ENCODE measurements around the gene COPA. TPM values are rescaled to one million over a fixed set of nuclear protein-coding genes. Genes with fewer than 3 reads are reported as not detected.
"Not testable (repeated sequence)": the region's sequence is repeated elsewhere in the genome, so short reads cannot be mapped to it uniquely, and the experiment has no call there.

The COPA gene
- total RNA-seq = 214 and 248 TPM in 2 replicates

DNA sequence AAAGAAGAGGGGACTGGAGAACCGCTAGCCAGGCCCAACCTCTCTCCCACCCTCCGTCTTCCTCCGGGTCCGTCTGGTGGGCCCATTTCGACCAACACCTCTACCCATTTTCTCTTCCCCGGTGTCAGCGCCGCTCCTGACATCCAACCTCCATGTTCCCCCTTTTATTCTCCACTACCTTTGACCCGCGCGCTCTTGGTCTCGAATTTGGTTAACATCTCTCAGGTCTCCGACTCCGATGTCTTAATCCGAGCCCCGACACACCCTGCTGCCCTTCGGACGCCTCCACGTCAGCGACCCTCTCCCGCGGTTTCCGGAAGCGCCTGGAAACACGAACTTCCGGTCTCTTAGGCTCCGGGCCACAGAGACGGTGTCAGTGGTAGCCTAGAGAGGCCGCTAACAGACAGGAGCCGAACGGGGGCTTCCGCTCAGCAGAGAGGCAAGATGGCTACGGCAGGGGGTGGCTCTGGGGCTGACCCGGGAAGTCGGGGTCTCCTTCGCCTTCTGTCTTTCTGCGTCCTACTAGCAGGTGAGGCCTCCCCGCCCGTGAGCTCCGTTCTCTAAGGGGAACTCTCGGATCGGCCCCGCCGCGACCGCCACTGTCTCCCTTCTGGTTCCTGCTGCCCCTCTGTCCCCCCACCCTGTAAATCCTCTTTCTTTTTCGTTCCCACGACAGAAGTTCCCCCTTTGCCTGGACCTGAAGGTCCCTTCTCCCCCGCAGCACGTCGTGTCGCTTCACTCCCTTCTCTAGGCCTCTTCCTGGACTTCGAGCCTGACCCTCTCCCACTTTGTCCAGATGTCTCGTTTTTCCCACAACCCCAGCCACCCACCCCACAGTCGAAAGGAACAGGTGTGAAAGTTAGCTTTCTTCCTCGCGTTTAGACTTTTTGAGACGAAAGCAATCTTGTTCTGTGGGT is at the start of gene COPA, which contains the start of gene NCSTN:
Gene COPA (minus strand): TSS at position 298 of the 917 bp plus-strand sequence. CDS start 80 bp downstream, at position 218.
Gene NCSTN (plus strand): TSS at position 431 of the 917 bp plus-strand sequence. CDS start 14 bp downstream, at position 445.
- peak; percentile 90 to 97 for DNase-seq (ENCODE audit: low read depth in 2 of 2)

GRCh38 chr1:160388406-160388805 is 45.4 kb upstream of the COPA start:
- not testable (repeated sequence) for DNase-seq (ENCODE audit: low read depth in 2 of 2)

DNA sequence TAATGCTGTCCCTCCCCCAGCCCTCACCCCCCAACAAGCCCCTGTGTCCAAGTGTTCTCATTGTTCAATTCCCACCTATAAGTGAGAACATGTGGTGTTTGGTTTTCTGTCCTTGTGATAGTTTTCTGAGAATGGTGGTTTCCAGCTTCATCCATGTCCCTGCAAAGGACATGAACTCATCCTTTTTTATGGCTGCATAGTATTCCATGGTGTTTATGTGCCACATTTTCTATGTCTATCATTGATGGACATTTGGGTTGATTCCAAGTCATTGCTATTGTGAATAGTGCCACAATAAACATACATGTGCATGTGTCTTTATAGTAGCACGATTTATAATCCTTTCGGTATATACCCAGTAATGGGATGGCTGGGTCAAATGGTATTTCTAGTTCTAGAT is 41.8 kb upstream of the COPA start:
- not testable (repeated sequence) for DNase-seq (ENCODE audit: low read depth in 2 of 2)

DNA sequence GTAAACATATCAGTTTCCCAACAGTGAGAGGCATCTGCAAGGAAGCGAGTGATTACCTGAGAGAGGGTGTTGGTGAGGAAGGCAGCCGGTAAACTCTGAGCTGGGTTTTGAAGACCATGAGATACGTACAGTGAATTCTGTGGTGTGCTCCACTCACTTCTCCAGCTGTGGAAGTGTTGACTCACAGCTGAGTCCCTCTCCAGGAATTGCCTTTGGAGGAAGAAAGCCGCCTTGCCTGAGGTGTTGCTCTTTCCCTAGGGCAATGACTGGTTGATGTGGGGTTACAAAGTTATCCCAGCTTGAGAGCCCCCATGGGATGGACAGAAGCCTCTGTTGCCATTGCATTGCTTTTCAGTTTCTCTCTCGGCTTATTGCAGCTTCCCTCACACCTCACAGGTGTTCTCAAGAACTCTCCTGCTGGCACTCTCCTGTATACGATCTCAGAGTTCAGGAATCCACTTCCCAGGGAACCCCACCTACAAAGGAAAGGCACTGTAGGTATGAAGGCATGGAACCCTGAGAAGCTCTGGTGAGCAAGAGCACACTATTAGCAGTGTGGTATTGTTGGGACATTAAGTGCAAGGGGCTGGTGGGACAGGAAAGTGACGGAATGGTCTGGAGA is 34.6 kb upstream of the COPA start:
- no peak for DNase-seq (ENCODE audit: low read depth in 2 of 2)

DNA sequence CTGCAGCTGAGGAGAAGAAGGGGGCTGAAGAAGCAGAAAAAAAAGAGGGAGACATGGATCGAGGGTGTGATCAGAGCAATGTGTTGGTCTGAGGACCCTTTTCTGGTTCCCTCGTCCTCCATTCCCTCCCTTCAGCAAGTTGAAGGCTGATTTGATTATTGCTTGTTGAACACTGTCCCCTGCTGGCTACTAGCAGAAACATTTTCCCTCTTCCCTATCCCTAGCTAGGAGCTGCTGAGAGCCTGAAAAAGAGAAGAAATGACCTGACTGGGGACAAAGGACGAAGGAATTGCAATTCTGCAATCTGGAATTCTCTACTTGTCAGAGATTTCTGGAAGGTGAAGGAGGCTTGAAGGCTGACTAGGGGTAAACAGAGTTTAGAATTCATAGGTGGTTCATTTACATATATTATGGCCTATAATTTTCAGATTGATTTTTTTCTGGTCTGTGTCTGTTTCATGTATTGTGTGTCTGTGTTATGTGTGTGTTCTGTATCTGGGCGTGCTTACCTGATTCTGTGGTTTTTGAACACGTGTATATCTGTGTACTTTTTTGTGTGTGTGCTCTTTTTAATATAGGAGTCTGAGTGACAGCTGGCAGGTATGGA is 33.6 kb upstream of the COPA start:
- DNase-seq (ENCODE audit: low read depth in 2 of 2) = peak; percentile 65 to 77

DNA sequence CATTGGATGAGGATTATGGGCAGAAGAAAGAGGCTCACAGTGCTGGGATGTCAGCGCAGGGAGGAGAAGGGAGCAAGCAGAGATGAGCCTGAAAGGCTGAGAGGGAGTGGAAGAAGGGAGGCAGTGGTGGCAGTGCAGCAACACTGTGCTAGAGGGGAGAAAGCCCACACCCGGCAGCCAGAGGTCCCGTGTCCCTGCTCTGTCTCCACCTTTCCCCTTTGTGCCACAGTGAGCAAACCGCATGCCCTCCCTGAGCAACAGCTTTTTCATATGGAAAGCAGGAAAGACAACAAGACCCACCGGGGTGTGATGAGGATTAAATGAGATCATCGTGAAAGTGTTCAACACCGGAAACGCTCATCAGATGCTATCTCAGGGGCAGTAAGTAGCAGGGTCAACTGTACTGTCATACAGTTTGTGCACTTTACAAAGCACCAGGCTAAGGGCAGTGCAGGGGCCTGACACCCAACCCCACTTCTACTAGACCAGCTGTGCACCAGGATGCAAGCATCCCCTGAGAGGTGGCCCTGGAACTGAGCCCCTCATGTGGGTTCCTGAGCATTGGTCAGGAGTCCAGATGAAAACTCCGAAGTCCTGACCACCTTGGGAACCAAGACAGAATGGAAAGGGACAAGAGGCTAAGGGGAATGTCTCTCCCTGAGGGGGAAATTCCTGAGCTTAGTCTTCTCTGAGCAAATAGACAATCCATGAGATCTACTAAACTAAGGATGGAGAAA is 32.9 kb upstream of the COPA start:
- DNase-seq (ENCODE audit: low read depth in 2 of 2) = peak in 1 of 2 donors; percentile 31

DNA sequence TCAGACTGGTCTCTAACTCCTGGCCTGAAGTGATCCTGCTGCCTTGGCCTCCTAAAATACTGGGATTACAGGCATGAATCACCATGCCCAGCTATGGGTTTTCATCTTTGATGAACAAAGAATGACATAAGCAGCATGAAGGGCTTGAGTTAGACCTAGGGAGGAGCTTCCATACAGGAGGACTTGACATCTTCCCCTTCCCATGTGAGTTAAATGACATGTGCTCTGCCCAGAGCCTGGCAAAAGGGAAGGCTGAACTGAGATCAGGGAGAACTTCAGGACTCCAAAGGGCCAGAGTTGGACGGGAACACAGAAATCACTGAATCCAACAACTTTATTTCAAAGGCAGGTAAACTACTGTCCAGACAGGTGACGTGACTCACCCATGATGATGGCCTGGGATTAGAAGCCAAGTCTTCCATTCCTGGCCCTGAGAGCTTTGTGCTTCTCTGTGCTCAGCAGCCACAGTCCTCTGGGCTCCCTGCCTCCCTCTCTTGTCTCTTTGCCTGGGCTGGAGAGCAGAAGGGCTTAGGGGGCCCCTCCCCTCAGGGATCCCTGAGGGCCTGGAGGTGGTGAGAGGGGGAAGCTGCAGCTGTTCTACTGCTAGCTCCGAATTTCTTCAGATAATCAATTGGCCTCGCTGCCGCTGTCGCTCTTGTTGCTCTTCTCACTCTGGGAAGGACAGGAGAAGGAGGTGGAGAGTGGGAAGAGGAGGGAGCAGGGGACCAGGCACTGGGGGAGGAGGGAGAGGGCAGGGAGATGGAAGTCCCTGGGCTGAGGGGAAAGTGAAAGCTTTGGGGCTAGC is 31.5 kb upstream of the COPA start:
- no peak for DNase-seq (ENCODE audit: low read depth in 2 of 2)

DNA sequence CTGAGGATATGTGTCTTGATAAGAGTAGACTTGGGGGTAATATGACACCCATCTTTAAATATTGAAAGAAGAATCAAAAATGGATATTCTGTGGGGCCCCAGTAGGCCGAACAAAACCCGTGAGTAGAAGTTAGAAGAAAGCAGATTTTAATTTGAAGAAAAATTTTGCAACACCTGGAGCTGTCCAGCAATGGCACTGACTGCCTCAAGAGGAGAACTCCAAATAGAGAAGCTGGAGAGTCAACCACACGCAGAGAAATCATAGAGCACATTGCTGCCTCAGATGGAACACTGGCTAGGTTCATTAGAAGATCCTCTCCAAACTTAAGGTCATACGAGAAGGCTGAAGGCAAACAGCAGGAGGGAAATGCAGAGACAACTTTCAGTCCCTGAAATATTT is 30.6 kb upstream of the COPA start:
- no peak for DNase-seq (ENCODE audit: low read depth in 2 of 2)

GRCh38 chr1:160371756-160372155 is 28.7 kb upstream of the COPA start:
- no peak for DNase-seq (ENCODE audit: low read depth in 2 of 2)

DNA sequence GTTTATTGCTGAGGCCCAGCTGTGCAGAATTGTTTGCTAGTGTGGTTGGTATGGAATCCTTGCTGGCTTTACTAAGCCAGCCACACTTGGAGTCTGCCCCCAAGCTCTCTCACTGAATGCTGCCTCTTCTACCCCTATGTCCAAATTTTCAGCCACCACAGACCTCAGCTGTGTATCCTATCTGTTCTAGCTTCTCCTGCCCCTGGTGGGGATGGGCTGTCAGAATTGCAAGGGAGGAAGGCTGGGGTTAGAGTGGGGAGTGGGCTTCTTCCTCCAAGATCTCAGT is 28.2 kb upstream of the COPA start:
- no peak for DNase-seq (ENCODE audit: low read depth in 2 of 2)

- DNase-seq (ENCODE audit: low read depth in 2 of 2) = no peak
Observed at GRCh38 chr1:160370561-160371345, 27.7 kb upstream of the COPA start.

DNA sequence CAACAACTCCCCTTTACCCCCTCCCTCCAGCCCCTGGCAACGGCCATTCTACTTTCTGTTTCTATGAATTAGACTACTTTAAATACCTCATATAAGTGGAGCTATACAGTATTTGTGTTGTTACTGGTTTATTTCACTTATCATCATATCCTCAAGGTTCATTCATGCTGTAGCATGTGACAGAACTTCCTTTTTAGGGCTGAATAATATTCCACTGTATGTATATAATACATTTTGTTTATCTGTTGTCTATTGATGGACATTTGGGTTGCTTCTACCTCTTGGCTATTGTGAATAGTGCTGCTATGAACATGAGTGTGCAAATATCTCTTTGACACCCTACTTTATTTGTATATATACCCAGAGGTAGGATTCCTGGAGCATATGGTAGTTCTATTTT is 26.0 kb upstream of the COPA start:
- no peak for DNase-seq (ENCODE audit: low read depth in 2 of 2)

DNA sequence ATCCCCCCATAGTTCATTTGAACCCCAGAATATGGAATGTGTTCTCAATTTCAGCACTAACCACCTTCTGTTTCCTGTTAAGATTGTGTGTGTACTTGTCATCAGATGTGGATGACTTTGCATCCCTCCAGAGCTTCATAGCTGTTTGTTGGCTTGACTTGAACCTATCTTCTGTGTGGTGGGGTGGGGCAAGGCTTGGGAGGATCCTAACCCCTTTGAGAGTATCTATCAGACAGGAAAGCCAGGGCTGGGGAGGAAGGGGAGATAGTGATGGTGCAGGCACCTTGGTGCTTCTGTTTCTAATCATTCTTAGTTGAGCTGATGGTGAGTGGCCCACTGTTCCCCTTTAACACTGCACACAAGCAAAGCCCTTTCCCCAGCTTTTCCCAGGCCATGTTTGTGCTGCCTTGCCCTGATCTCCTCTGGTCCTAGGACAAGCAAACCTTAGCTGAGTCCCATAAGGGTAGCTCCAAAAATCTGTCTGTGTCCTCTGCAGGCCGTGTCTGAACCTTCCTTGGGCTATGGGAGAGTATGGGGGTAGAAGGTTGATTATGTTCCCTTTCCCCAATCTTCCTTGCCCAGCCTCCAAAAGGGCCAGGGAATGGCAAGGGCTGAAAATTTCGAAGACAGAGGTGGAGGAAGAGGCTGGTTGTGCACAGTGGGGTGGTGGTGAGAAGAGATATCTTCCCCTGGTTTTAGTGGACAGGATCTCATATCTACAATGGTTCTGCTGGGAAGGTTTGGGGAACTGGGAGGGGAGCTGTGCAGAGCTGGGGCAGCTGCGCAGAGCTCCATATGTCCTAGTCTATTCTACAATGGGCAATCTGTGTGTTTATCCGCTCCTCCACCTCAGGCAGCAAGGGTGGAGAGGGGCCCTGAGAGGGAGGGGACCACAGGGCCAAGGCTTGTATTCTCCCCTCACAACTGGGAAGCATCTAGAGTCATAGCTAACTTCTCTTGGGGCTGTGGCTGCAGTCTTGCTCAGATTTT is 25.2 kb upstream of the COPA start:
- DNase-seq (ENCODE audit: low read depth in 2 of 2) = no peak

DNA sequence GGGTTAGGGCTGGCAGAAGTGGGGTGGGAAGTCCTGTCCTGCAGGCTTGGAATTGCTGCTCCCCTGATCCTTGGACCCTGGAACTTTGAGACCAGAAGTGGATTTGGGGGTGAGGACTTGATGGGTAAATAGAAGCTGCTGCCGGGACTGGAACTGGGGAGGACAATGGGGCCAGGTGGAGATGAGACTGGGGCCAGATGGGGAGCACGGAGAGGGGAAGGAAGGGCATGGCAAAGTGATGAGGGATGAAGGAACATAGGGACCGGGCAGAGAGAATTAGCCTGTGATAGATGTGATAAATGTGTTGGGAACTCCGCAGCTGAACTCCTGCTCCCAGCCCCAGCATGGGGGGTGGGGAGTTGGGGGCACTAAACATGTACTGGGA is 24.5 kb upstream of the COPA start:
- no peak for DNase-seq (ENCODE audit: low read depth in 2 of 2)

- DNase-seq (ENCODE audit: low read depth in 2 of 2) = no peak
Observed at GRCh38 chr1:160366731-160367515, 23.9 kb upstream of the COPA start, which contains the start of gene NHLH1. NHLH1 (plus strand) TSS chr1:160367071; CDS start chr1:160370732, 3,661 bp downstream.

- DNase-seq (ENCODE audit: low read depth in 2 of 2) = no peak
Observed at GRCh38 chr1:160365325-160365724, 22.3 kb upstream of the COPA start.

DNA sequence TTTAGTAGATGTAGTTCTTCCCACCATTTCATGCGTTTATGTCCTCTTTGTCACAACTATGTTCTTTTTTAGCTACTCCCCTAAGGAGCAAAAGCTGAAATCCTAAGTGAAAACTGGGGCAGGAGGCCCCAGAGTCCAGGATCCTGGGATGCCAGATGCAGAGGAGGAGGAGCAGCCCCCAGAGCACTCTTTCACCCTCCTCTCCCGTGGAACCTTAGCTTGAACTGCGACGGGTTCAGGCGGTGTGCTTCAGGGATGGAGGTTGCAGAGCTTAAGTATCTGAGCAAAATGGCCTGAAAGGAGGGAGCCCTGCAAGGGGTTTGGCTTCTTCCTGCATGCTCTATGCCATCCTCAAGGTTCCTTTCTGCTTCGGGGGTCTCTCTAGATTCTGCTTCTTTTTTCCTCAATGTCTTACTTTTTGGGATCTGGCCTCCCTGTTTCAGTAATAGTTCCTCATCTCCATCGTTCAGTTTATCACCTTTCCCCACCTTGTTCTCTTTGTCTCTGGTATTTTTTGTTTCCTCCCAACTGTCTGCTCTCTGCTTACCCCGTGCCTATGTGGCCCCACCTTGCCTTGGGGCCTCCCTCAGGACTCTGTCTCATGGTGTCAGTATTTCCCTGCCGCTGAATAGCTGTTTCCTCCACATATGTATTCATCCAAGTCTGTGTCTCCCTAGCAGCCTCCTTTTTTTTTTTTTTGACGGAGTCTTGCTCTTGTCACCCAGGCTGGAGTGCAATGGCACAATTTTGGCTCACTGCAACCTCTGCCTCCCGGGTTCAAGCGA is 21.1 kb upstream of the COPA start:
- no peak for DNase-seq (ENCODE audit: low read depth in 2 of 2)

Measured in dermis microvascular lymphatic vessel endothelial cell (primary cell).